Astrocyte of the hippocampus (primary cell): ENCODE measurements around the gene ANKRD12.
"Not testable (repeated sequence)": the region's sequence is repeated elsewhere in the genome, so short reads cannot be mapped to it uniquely, and the experiment has no call there.

Experiments used
- DNase-seq: peaks from one replicate; pipeline ENCODE4 v3.0.0; 2011; ENCODE audit warnings: low read depth, low spot score

Gene ANKRD12

DNA sequence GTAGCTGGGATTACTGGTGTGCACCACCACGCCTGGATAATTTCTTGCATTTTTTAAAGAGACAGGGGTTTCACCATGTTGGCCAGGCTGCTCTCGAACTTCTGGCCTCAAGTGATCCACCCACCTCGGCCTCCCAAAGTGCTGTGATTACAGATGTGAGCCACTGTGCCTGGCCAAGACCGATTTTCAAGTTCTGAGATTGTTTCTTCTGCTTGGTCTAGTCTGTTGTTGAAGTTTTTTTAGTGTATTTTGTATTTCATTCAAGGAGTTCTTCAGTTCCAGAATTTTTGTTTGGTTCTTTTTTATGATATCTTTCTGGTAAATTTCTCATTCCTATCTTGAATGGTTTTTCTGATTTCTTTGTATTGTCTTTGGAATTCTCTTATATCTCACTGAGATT, 96.4 kb downstream of the ANKRD12 start:
- no peak for DNase-seq

DNA sequence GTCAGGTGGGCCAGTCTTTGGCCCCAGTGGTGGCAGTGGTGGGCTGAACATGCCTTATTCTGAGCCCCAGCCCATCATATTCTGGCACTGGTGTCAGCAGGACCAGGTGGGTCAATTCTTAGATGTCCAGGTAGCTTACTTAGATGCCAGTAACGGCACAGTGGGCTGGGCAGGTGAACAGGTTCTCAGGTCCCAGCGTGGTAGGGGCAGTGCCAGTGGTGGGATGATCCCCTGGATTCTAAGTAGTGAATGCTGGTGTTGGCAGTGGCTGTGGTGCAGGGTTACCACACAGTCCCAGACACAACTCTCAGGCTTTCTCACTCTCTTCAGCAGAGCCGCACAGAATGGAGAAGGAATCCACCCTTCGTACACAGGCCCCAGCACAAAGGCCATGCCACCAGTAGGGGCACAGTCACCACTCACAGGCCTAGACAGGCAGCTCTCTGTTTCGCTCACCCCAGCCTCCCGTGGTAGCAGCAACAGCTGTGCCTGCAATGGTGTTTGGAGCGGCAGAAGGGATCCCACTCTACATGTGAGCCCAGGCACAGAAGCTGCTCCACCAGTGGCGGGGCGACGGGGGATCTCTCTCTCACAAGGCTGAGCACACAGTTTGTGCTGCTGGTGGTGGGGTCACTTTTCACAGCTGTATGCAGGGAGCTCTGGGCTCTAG, 97.3 kb downstream of the ANKRD12 start:
- no peak for DNase-seq

DNA sequence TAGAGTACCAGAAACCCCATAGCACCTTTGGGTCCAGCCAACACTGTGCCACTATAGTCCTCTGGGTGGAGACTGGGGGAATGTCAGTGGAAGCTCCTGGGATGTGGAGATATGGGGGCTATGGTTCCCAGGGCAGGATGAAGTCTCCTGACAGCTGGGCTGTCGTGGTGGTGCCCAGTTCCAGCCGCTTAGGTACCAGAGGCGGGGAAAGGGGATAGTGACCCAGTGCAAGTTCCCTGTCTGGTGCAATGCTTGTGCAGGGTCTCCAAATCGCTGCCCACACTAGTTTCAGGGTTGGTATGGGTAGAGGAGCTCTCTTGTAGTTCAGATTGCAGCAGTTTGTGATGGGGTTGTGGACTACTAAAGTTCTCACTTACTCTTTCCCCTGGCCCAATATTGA, 97.9 kb downstream of the ANKRD12 start:
- DNase-seq = no peak

DNA sequence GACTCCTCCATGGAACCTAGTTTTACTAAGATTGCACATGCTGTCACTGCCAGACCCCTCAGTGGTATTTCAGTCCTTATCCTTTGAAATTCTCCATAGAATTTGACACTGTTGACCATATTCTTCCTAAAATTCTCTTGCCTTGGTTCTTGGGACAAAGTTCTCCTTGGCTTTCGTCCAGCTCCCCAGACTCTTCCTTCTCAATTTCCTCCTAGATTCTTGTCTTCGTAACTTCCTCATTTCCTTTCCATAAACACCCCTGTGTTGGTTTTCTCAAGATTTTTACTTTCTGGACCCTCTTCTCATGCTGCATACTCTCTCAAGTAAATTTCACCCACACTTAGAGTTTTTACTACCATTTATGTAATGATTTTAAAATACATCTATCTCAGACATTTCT, 101.4 kb downstream of the ANKRD12 start:
- no peak for DNase-seq

DNA sequence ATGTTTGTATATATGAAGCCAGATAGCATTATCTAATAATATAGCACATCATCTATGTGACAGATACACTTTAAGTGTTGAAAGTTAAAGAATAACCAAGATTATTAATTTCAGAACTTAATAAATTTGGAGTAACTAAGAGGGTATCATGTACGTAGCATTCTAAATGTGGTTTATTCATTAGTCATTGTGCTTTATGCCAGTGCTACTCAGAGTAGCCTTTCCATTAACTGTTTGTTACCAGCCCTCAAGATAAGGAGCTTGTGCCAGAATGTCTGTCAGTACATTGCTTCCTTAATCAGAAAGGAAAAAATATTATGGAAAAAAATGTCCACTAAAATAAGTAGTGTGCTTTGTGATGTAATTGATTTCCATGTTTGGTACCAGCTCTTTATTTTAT, 103.1 kb downstream of the ANKRD12 start:
- peak; percentile 7 for DNase-seq

DNA sequence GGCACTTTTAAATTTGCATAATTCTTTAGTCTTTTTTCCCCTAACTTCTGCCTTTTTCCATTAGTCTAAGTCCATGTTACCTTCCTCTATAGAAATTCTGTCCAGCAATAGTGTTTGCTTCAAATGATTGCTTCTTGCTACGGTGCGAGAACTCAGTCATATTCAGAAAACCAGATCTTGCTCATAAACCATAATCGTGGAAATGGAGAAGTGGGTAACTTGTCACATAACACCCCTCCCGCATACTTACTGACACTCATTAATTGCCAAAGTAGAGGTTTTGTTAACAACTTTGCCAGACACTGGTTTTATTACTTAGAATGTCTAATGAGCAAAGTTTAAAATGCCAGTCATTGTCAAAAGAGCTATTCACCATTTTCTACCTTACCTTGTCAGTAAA, 103.7 kb downstream of the ANKRD12 start:
- no peak for DNase-seq

DNA sequence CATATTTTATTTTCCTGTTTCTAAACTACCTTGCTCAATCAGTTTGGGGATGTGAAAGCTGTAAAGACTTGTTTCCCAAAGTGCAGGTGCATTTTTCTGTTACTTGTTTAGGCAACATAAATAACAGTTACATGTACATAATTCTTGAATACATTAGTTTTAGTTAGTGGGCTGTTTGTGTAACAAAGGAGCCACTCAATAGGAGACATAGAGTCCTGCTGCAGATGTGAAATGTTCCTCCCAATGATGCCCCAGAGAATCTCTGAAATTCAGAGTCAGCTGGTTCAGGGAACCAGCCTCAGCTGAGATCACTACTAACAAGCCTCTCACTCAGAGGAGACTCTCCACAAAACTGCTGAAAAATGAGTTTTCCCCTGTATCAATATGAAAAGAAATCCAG, 106.4 kb downstream of the ANKRD12 start:
- DNase-seq = no peak

DNA sequence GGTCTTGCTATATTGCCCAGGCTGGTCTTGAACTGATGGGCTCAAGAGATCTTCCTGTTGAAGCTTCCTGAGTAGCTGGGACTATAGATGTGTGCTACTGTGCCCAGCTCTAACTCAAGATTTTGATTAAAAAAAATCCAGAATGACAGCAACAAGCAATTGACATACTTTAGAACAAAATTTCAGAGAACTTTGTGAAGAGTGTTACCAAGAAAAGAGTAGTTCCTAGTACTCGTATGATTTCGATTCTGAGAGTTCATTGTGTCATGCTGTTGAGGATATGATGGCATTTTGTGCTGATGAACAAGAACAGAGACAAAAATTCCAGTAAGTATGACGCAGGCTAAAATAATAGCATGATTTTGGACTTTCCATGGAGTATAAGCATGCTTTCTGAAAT, 107.8 kb downstream of the ANKRD12 start:
- DNase-seq = no peak

DNA sequence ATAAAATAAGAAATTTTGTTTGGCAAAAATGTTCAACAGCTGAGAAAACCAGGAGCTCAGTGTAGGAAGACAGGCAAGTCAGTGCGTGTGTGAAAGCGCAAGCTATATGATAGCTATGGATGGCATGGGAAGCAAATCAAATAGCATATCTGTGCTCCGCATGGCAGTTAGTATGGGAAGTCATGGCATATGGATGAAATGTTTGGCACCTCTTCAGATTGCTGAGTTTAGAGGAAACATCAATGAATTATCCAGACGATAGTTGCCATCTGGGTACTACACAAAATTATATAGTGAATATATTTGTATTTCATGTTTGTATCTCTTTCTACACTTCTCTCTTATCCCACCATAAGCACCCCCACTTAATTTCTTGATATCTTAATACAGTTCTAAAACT, 112.1 kb downstream of the ANKRD12 start:
- DNase-seq = no peak

DNA sequence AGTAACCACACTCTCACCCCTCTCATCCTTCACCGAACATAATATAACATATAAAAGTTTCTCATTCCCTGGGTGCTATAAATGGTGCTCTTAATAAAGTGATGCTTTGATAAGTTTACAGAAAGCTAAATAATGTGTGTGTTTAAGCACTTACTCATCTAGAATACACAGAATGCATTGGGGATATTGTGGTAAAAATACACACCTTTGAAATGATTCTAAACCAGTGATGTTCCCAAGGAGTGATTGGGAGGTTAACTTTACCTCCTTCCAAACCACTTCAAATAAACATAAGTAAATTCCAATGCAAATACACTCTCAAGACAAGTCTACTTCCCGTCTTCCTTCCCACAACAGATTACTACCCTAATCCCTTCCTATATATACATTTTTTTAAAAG, 112.7 kb downstream of the ANKRD12 start:
- DNase-seq = no peak

DNA sequence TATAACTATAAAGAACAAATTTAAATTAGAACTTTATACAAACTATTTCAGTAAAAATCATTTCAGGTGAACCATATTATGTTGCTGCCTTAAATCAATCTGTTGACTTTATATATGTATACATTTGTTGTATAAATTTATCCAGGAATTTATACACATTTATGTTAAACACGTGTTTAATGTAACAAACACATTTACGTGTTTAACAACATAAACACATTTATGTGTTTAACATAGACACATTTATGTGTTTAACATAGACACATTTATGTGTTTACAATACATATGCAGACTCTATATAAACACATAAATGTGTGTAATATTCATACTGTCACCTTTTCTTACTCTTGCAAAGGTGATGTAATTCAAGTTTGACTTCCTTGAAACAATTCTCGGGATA, 122.6 kb downstream of the ANKRD12 start:
- no peak for DNase-seq

DNA sequence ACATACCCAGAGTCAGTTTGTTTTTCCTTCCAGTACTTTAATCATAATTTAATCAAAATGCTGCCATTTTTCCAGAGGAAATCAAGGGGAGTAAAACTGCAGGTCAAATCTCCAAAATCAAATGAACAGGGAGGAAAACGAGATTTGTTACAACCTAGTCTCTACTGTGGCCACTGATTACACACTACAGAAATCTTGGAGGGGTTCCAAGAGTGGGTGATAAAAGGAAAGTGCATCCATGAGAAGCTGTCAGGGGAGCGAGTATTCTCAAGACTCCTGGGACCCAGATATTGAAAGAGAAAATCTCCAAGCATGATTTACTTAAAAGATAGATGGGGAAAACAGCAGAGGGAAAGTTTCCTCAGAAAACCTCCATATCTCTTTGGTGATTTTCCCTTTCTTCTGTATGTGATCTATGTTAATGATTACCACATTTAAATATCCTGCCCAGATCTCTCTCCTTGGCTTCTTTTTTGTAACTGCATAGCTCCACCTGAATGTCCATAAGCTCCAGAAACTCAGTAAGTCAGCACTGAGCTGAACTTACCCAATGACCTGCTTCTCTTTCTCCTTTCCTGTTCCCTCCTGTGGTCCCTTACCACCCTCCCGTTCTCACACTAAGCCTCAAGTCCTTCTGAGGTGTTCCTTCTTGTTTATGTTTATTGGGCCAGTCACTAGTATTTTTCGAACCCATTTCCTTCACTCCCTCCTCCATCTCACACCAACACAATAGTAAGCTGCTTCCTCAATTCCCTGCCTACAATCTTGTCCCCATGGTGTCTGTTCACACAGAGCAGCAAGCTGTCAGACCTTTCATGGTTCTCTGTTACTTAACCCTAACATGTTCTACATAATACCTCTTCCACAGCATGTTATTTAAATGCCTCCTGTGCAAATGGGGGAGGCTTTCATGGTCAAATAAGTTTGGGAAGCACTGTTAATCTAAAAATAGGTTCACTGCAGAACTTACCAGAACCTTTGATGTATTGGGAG, 124.1 kb downstream of the ANKRD12 start:
- DNase-seq = no peak

DNA sequence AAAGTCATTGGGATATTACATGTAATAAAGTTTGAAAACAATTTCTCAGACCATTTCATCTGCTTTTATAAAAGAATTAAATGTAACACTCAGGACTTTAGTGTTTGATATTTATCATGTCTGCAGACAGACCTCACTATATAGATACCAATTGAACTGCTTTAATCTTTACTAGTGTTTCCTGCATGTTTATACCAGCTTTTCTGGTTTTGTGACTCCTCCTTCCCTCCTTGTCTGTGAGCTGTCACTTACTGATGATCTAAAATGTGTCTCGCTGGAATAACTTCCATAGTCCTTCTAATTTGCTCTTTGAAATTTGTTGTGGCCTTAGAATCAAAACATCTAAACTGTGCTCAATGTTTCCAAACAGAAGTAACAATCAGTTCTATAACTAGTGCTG, 126.7 kb downstream of the ANKRD12 start:
- DNase-seq = no peak

DNA sequence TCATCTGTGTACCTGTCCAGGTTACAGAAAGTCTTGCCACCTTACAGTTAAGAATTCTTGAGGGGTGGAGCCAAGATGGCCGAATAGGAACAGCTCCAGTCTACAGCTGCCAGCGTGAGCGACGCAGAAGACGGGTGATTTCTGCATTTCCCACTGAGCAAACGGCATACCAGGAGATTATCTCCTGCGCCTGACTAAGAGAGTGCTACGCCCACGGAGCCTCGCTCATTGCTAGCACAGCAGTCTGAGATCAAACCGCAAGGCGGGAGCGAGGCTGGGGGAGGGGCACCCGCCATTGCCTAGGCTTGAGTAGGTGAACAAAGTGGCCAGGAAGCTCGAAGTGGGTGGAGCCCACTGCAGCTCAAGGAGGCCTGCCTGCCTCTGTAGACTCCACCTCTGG, 128.2 kb downstream of the ANKRD12 start:
- not testable (repeated sequence) for DNase-seq

DNA sequence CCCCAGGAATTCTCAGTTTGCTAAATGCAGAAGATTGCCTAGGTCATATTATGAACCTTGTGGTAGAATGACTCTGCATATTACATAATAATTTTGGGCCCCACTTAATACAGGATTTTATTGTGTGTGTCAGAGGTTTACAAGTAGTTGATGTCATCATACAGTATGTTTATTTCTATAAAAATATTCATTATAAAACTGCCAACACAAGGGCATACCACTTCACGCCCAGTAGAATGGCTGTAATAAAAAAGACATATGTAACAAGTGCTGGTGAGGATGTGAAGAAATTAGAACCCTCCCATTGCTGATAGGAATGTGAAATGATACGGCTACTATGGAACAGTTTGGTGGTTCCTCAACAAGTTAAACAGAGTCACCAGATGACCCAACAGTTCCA, 136.6 kb downstream of the ANKRD12 start:
- no peak for DNase-seq

DNA sequence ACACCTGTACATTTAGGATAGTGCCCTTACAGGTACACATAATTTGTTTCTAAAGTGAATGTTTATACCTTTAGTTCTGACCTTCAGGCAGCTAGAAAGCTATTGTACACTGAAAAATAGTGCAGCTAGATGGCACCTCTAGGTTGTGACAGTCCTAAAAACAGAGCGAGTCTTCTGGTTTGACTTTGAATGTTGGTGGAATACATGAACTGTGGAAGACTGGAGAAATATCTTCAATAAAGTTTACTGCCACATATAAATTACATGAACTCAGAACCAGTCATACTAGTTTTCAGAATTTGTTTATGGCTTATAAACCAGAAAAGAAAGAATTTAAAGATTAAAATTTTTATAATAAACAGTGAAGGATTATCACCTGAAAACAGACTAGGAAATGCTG, 139.3 kb downstream of the ANKRD12 start:
- DNase-seq = no peak

DNA sequence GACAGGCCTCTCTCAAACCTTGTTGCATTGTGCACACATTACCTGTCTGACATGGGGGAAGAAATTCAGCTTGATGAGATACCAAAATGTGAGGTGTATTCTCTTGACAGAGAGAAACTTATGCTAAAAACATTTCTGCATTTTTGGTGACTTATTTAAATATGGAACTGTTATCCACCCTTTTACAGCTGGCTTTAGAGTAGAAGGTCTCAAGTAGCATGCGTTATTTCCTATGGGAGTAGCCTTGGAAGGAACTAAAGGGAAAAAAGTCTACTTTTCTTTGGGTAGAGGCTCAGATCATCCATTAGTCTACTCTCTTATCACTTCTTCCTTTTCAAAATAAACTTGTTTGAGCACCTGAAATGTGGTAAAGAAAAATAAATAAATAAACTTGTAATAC, 141.4 kb downstream of the ANKRD12 start:
- no peak for DNase-seq

DNA sequence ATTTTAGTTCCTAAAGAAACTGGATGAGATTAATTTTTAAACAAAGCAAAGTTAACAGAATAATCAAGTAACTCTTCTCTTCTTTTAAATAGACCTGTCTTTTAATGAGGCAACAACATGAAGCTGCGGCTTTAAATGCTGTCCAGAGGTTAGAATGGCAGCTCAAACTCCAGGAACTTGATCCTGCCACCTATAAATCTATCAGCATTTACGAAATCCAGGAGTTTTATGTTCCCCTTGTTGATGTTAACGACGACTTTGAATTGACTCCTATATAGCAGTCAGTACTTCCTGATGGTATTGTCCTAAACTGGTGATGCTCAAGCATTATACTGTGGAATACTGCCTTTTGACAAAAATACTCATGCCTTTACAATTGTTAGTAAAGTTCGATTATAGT, 144.3 kb downstream of the ANKRD12 start:
- DNase-seq = no peak

DNA sequence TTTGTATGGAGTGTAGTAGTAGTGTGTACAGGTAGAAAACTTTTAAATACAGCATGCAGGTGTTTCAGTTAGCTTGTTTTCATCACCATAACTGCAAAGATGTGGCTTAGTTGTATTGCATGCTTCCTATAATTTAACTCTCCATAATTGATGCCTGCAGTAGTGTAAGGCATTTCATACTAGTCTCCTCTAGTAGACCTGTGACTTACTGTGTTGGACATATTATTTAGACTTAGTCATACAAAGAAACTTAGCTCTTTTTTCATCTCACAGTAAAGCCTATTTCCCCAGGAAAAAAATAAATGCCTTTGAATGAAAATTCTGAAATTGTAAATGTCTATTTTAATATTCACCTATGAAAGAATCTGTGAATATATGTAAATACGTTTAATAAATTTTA, 145.2 kb downstream of the ANKRD12 start:
- no peak for DNase-seq

DNA sequence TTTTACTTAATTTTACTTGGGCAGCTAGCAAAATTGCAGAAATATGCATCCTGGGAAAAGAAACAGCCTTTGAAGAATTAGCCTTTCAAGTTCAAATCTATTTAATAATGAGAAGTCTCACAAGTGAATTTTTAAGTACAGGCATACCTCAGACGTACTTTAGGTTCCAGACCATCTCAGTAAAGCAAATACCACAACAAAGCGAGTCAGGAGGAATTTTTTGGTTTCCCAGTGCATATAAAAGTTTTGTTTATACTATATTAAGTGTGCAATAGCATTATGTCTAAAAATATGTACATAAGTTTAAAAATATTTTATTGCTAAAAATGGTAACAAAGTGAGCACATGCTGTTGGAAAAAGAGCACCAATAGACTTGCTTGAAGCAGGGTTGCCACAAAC, 147.2 kb downstream of the ANKRD12 start:
- DNase-seq = peak; percentile 16

DNA sequence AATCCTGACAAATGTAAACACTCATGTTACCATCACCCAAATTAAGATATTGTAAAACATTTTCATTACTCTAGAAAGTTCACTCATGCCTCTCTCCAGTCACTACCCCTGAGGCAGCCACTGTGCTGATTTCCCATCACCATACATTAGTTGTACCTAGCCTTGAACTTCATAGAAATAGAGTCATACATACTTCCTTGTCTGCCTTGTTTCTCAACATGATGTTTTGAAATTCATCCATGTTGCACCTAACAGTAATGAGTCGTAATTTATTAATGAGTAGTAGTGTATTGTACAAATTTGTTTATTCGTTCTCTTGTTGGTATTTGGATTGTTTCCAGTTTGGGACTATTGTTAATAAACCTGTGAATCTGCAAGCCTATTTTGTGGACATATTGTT, 149.0 kb downstream of the ANKRD12 start:
- no peak for DNase-seq

DNA sequence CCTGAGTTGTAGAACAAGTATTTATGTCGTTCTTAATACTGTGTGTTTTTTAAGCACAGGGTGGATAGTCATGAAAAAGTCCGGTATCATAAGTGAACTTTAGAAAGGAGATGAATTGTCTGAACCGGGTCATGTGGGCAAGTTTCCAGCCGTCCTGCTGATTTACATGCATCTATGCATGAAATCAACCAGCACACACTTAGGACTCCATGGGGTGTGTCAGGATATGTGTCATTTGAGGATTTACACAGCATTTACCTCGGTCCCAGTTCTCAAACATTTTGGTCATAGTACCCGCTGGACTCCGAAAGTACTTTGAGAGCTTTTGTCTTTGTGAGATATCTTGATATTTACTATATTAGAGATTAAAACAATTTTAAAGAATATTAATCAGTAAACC, 150.5 kb downstream of the ANKRD12 start:
- no peak for DNase-seq

DNA sequence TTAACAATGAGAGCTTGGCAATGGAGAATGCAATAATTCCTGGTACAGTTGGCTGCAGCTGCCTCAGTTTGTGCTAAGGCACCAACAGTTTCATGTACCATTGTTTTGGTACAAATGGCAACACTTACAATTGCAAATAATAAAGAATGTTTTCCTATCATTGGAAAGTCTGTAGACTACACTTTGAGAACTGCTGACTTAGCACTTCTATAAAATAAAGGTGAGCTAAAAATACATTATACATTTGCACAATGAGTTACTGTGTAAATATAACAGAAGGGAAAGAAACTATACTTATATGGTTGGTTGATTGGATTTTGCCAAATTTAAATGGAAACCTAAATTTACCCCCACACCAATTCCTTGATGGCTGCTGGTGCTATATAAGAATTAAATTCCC, 153.1 kb downstream of the ANKRD12 start:
- DNase-seq = no peak
